ENCODE measurements around the gene NR4A1.

GRCh38 chr12:52041035-52041434, 10.2 kb upstream of the NR4A1 start:
- no peak for TF ChIP-seq CTCF (IDR thresholded peaks at IDR 0.05)
- TF ChIP-seq GATA2 (CRISPR knock-in tag; IDR thresholded peaks at IDR 0.05) = no peak
- no peak for TF ChIP-seq RFX5 (IDR thresholded peaks at IDR 0.05; ENCODE audit: low read length)
- TF ChIP-seq EP300 (IDR thresholded peaks at IDR 0.05; ENCODE audit: borderline replicate concordance in 1 of 2, low read depth in 1 of 2, low read length in 1 of 2) = no peak

Measured in SK-N-SH (cell line).